HEK293 (cell line): ENCODE measurements around the gene CAV1.

Experiments
- CTCF ChIA-PET: fragments of 350-600 bp; formaldehyde crosslinking; extraction: SDS; loops from one replicate; lab custom pipeline; 2021; ENCODE audit warnings: antibody characterized with exemption; lab: Yijun Ruan, JAX
- POLR2A ChIA-PET: fragments of 300-600 bp; formaldehyde crosslinking; extraction: SDS; loops from one replicate; lab custom pipeline; 2020; ENCODE audit warnings: antibody characterized with exemption, inconsistent platforms; lab: Yijun Ruan, JAX
- H3K27ac ChIP-seq: fragments of 200-500 bp; sonication (Bioruptor generic); 2 replicates; pipeline ENCODE4 v1.5.1; 2014; ENCODE audit warnings: low read depth, low read length, control low read depth, inconsistent platforms; ENCODE audit errors: extremely low read depth
- H3K36me3 ChIP-seq, 2 experiments: fragments of 200-500 bp in 1 of 2; sonication (Bioruptor generic) in 1 of 2; 1 replicate in 1 of 2; 2 replicates in 1 of 2; pipeline ENCODE4 v1.5.1; 2014 to 2017; ENCODE audit warnings: inconsistent platforms in 2 of 2, low read length in 2 of 2; ENCODE audit not compliant: control insufficient read depth in 2 of 2, insufficient read depth in 1 of 2
- H3K4me1 ChIP-seq: fragments of 200-500 bp; sonication (Bioruptor generic); 2 replicates; pipeline ENCODE4 v1.5.1; 2014; ENCODE audit warnings: mild to moderate bottlenecking, low read length, inconsistent platforms; ENCODE audit not compliant: control insufficient read depth, insufficient read depth
- H3K4me3 ChIP-seq: 2 replicates; pipeline ENCODE4 v1.5.1; 2011; ENCODE audit warnings: low read depth, mild to moderate bottlenecking, control low read depth, low read length, moderate library complexity
- H3K9me3 ChIP-seq: fragments of 200-500 bp; sonication (Bioruptor generic); 2 replicates; pipeline ENCODE4 v1.5.1; 2014; ENCODE audit warnings: low read depth, low read length, inconsistent platforms; ENCODE audit not compliant: control insufficient read depth, insufficient read depth
- GFI1B ChIP-seq: fragments of 450-650 bp; formaldehyde crosslinking; IDR thresholded peaks from 2 replicates; pipeline ENCODE4 v1.5.1; 2016; ENCODE audit warnings: missing biosample characterization, missing genetic modification characterization
- KLF7 ChIP-seq: fragments of 450-650 bp; formaldehyde crosslinking; IDR thresholded peaks from 2 replicates; pipeline ENCODE4 v1.5.1; 2016; ENCODE audit warnings: missing biosample characterization, missing genetic modification characterization, borderline replicate concordance
- MEIS1 ChIP-seq: sonication (generic); formaldehyde crosslinking; IDR thresholded peaks from 2 replicates; pipeline ENCODE4 v1.8.1; 2022; ENCODE audit warnings: missing genetic modification reagents, mild to moderate bottlenecking, borderline replicate concordance
- OSR2 ChIP-seq: fragments of 450-650 bp; formaldehyde crosslinking; IDR thresholded peaks from 2 replicates; pipeline ENCODE4 v1.5.1; 2016; ENCODE audit warnings: missing biosample characterization, missing genetic modification characterization
- SCRT2 ChIP-seq: fragments of 450-650 bp; formaldehyde crosslinking; IDR thresholded peaks from 2 replicates; pipeline ENCODE4 v1.5.1; 2016; ENCODE audit warnings: missing biosample characterization, missing genetic modification characterization
- ZBTB17 ChIP-seq: fragments of 450-650 bp; formaldehyde crosslinking; IDR thresholded peaks from 2 replicates; pipeline ENCODE4 v1.5.1; 2016; ENCODE audit warnings: missing biosample characterization, missing genetic modification characterization
- ZBTB20 ChIP-seq: fragments of 450-650 bp; formaldehyde crosslinking; IDR thresholded peaks from 2 replicates; pipeline ENCODE4 v1.5.1; 2016; ENCODE audit warnings: missing biosample characterization, missing genetic modification characterization
- ZFP41 ChIP-seq: fragments of 450-650 bp; formaldehyde crosslinking; IDR thresholded peaks from 2 replicates; pipeline ENCODE4 v1.5.1; 2016; ENCODE audit warnings: missing biosample characterization, missing genetic modification characterization, borderline replicate concordance
- ZNF23 ChIP-seq: fragments of 450-650 bp; formaldehyde crosslinking; IDR thresholded peaks from 2 replicates; pipeline ENCODE4 v1.5.1; 2016; ENCODE audit warnings: missing biosample characterization, missing genetic modification characterization, borderline replicate concordance
- ZNF366 ChIP-seq: fragments of 450-650 bp; formaldehyde crosslinking; conservative IDR thresholded peaks from 2 replicates; pipeline ENCODE4 v1.5.1; 2016; ENCODE audit warnings: missing biosample characterization, missing genetic modification characterization
- ZNF510 ChIP-seq: fragments of 450-650 bp; formaldehyde crosslinking; IDR thresholded peaks from 2 replicates; pipeline ENCODE4 v1.5.1; 2018; ENCODE audit warnings: mild to moderate bottlenecking, missing genetic modification characterization, missing biosample characterization; ENCODE audit not compliant: insufficient replicate concordance
- ZNF561 ChIP-seq: fragments of 450-650 bp; IDR thresholded peaks from 2 replicates; pipeline ENCODE4 v1.5.1; 2018; ENCODE audit warnings: missing biosample characterization, missing genetic modification characterization, borderline replicate concordance
- ZNF660 ChIP-seq: fragments of 450-650 bp; IDR thresholded peaks from 2 replicates; pipeline ENCODE4 v1.5.1; 2018; ENCODE audit warnings: missing biosample characterization, mild to moderate bottlenecking, missing genetic modification characterization
- ZNF707 ChIP-seq: fragments of 450-650 bp; formaldehyde crosslinking; IDR thresholded peaks from 2 replicates; pipeline ENCODE4 v1.5.1; 2016; ENCODE audit warnings: missing biosample characterization, missing genetic modification characterization
- ZNF792 ChIP-seq: fragments of 450-650 bp; formaldehyde crosslinking; IDR thresholded peaks from 2 replicates; pipeline ENCODE4 v1.5.1; 2016; ENCODE audit warnings: missing biosample characterization, missing genetic modification characterization
- TF ChIP-seq, protein P1 (sequence below): fragments of 450-650 bp; formaldehyde crosslinking; IDR thresholded peaks from 2 replicates; pipeline ENCODE4 v1.5.1; 2016; ENCODE audit warnings: missing biosample characterization, missing genetic modification characterization
- TF ChIP-seq, protein P2 (sequence below): fragments of 450-650 bp; formaldehyde crosslinking; conservative IDR thresholded peaks from 2 replicates; pipeline ENCODE4 v1.5.1; 2016; ENCODE audit warnings: low read depth, missing biosample characterization, missing genetic modification characterization
- TF ChIP-seq, protein P3 (sequence below): fragments of 450-650 bp; formaldehyde crosslinking; IDR thresholded peaks from 2 replicates; pipeline ENCODE4 v1.5.1; 2016; ENCODE audit warnings: missing biosample characterization, missing genetic modification characterization
- TF ChIP-seq, protein P4 (sequence below): fragments of 450-650 bp; formaldehyde crosslinking; IDR thresholded peaks from 2 replicates; pipeline ENCODE4 v1.5.1; 2016; ENCODE audit warnings: missing biosample characterization, missing genetic modification characterization

CAV1 gene

DNA sequence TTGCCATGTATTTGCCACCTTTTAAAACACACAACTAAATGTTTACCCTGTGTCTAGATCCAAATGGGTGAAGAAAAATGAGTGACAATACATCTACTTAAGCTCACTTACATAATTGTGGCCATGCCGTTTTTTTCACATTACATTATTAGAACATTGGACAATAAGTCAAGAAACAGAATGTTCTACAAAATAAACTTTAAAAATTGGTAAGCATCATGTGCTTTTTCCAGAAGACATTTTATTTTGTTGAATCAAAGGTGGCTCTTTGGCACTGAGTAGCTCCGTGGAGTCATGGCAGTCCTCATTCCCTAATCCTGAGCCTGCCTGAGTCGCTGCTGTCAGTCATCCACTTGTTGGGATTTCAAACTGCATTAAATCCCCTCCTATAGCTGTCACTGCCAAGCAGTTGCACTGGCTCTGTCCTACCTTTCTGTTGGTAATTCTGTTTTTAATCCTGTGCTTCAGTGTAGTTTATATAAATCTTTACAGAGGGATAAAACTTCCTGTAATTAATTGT lies 32.3 kb downstream of the CAV1 start:
- H3K4me1 ChIP-seq, result peaks cover 8% of the 10 kb centered on the region
- POLR2A ChIA-PET, result no interaction called here
- H3K27ac ChIP-seq, result no peak overlapping the region
- no peak overlapping the region for H3K4me3 ChIP-seq
- H3K9me3 ChIP-seq, result no peaks in the 10 kb centered on the region
- TF ChIP-seq, protein P1, sequence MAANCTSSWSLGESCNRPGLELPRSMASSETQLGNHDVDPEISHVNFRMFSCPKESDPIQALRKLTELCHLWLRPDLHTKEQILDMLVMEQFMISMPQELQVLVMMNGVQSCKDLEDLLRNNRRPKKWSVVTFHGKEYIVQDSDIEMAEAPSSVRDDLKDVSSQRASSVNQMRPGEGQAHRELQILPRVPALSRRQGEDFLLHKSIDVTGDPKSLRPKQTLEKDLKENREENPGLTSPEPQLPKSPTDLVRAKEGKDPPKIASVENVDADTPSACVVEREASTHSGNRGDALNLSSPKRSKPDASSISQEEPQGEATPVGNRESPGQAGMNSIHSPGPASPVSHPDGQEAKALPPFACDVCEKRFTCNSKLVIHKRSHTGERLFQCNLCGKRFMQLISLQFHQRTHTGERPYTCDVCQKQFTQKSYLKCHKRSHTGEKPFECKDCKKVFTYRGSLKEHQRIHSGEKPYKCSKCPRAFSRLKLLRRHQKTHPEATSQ (tag by site-specific recombination), result no peak
- TF ChIP-seq SCRT2 (tag by site-specific recombination) (peak; percentile 35; the same call in 1 of the 2 replicates), ZNF561 (tag by site-specific recombination) (no peak)
- H3K36me3 ChIP-seq, result no peaks in the 10 kb centered on the region
- CTCF ChIA-PET, result interaction anchor here (0.6 kb wide), 1 partner anchor 33 kb away, joined by 3 read pairs; no protein-coding TSS in a partner anchor

DNA sequence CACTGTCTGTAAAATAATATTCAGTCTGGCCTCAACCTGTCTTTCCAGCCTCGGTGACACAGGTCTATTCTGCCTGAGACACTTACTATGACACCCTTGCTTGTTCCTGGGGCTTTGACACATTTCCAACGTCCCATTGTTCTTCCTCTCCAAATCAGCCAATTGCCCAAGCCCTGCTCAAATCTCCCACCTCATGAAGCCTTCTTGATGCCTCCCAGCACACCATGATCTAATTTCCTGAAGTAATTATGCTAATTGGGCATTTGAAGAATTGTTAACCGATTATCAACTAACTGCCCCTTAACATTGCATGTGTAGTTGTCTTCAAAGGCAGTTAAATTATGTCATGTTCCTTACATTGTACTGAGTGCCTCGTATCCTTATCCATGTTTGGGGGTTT lies 33.1 kb downstream of the CAV1 start:
- no peak for TF ChIP-seq ZNF792 (tag by site-specific recombination)
- no peak for TF ChIP-seq ZNF707
- TF ChIP-seq ZNF23 (tag by site-specific recombination), result no peak
- TF ChIP-seq, protein P2, sequence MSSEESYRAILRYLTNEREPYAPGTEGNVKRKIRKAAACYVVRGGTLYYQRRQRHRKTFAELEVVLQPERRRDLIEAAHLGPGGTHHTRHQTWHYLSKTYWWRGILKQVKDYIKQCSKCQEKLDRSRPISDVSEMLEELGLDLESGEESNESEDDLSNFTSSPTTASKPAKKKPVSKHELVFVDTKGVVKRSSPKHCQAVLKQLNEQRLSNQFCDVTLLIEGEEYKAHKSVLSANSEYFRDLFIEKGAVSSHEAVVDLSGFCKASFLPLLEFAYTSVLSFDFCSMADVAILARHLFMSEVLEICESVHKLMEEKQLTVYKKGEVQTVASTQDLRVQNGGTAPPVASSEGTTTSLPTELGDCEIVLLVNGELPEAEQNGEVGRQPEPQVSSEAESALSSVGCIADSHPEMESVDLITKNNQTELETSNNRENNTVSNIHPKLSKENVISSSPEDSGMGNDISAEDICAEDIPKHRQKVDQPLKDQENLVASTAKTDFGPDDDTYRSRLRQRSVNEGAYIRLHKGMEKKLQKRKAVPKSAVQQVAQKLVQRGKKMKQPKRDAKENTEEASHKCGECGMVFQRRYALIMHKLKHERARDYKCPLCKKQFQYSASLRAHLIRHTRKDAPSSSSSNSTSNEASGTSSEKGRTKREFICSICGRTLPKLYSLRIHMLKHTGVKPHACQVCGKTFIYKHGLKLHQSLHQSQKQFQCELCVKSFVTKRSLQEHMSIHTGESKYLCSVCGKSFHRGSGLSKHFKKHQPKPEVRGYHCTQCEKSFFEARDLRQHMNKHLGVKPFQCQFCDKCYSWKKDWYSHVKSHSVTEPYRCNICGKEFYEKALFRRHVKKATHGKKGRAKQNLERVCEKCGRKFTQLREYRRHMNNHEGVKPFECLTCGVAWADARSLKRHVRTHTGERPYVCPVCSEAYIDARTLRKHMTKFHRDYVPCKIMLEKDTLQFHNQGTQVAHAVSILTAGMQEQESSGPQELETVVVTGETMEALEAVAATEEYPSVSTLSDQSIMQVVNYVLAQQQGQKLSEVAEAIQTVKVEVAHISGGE, result no peak
- TF ChIP-seq ZBTB17 (tag by site-specific recombination), result peak; percentile 21; the same call in 1 of the 2 replicates
- no peak for TF ChIP-seq MEIS1
- TF ChIP-seq ZNF366 (tag by site-specific recombination), result 0 out of 2 replicates have a peak, but pooled peaks have one; percentile 18
- peak; percentile 41; the same call in 1 of the 2 replicates for TF ChIP-seq OSR2 (tag by site-specific recombination)
- Histone ChIP-seq H3K36me3 (no peaks in the 10 kb centered on the region), H3K4me1 (peaks cover 8% of the 10 kb centered on the region), H3K9me3 (no peaks in the 10 kb centered on the region), H3K27ac (no peak overlapping the region), H3K4me3 (no peak overlapping the region)
- ChIA-PET POLR2A (no interaction called here), CTCF (no interaction called here)

DNA sequence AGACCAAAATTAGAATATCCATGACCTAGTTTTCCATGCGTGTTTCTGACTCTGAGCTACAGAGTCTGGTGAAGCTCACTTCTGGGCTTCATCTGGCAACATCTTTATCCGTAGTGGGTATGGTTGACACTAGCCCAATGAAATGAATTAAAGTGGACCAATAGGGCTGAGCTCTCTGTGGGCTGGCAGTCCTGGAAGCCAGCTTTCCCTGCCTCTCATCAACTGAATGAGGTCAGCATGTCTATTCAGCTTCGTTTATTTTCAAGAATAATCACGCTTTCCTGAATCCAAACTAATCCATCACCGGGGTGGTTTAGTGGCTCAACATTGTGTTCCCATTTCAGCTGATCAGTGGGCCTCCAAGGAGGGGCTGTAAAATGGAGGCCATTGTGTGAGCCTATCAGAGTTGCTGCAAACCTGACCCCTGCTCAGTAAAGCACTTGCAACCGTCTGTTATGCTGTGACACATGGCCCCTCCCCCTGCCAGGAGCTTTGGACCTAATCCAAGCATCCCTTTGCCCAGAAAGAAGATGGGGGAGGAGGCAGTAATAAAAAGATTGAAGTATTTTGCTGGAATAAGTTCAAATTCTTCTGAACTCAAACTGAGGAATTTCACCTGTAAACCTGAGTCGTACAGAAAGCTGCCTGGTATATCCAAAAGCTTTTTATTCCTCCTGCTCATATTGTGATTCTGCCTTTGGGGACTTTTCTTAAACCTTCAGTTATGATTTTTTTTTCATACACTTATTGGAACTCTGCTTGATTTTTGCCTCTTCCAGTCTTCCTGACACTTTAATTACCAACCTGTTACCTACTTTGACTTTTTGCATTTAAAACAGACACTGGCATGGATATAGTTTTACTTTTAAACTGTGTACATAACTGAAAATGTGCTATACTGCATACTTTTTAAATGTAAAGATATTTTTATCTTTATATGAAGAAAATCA lies 35.5 kb downstream of the CAV1 start:
- Histone ChIP-seq H3K27ac (peak overlapping the region; percentile 8; the same call in 1 of the 2 replicates), H3K4me3 (no peak overlapping the region), H3K9me3 (no peaks in the 10 kb centered on the region), H3K36me3 (no peaks in the 10 kb centered on the region), H3K4me1 (peaks cover 8% of the 10 kb centered on the region)
- ChIA-PET POLR2A (no interaction called here), CTCF (interaction anchor here (0.6 to 1.1 kb wide), 6 partner anchors 31 to 387 kb away, joined by 3 to 8 read pairs (median 4); no protein-coding TSS in a partner anchor)
- no peak for TF ChIP-seq ZNF792 (tag by site-specific recombination)
- no peak for TF ChIP-seq KLF7 (tag by site-specific recombination)
- no peak for TF ChIP-seq GFI1B
- no peak for TF ChIP-seq ZNF510 (tag by site-specific recombination)
- TF ChIP-seq, protein P3, sequence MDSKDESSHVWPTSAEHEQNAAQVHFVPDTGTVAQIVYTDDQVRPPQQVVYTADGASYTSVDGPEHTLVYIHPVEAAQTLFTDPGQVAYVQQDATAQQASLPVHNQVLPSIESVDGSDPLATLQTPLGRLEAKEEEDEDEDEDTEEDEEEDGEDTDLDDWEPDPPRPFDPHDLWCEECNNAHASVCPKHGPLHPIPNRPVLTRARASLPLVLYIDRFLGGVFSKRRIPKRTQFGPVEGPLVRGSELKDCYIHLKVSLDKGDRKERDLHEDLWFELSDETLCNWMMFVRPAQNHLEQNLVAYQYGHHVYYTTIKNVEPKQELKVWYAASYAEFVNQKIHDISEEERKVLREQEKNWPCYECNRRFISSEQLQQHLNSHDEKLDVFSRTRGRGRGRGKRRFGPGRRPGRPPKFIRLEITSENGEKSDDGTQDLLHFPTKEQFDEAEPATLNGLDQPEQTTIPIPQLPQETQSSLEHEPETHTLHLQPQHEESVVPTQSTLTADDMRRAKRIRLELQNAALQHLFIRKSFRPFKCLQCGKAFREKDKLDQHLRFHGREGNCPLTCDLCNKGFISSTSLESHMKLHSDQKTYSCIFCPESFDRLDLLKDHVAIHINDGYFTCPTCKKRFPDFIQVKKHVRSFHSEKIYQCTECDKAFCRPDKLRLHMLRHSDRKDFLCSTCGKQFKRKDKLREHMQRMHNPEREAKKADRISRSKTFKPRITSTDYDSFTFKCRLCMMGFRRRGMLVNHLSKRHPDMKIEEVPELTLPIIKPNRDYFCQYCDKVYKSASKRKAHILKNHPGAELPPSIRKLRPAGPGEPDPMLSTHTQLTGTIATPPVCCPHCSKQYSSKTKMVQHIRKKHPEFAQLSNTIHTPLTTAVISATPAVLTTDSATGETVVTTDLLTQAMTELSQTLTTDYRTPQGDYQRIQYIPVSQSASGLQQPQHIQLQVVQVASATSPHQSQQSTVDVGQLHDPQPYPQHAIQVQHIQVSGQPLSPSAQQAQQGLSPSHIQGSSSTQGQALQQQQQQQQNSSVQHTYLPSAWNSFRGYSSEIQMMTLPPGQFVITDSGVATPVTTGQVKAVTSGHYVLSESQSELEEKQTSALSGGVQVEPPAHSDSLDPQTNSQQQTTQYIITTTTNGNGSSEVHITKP (tag by site-specific recombination), result peak; percentile 95
- peak; percentile 39; the same call in 1 of the 2 replicates for TF ChIP-seq ZNF660 (tag by site-specific recombination)
- TF ChIP-seq ZBTB17 (tag by site-specific recombination), result peak; percentile 74
- TF ChIP-seq, protein P4, sequence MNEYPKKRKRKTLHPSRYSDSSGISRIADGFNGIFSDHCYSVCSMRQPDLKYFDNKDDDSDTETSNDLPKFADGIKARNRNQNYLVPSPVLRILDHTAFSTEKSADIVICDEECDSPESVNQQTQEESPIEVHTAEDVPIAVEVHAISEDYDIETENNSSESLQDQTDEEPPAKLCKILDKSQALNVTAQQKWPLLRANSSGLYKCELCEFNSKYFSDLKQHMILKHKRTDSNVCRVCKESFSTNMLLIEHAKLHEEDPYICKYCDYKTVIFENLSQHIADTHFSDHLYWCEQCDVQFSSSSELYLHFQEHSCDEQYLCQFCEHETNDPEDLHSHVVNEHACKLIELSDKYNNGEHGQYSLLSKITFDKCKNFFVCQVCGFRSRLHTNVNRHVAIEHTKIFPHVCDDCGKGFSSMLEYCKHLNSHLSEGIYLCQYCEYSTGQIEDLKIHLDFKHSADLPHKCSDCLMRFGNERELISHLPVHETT (tag by site-specific recombination), result no peak
- TF ChIP-seq ZFP41 (tag by site-specific recombination), result no peak
- TF ChIP-seq ZBTB20 (tag by site-specific recombination), result no peak
